ENCODE measurements around the gene MCEMP1. TPM values are rescaled to one million over a fixed set of nuclear protein-coding genes. Genes with fewer than 3 reads are reported as not detected.
A peak's percentile ranks its signal among the peaks of the same experiment; 100 is the strongest.

Gene MCEMP1
- total and polyA plus RNA-seq, 7 experiments from 2014 or later: 1.2 to 12.3 TPM; not detected in 5

GRCh38 chr19:7654401-7654800, 22.5 kb upstream of the MCEMP1 start:
- no peak overlapping the region for H3K4me3 Mint-ChIP-seq
- DNase-seq: no peak
- H3K9me3 Mint-ChIP-seq: peaks cover 0 to 1% (median 0%) of the 10 kb centered on the region in 11 donors
- Histone ChIP-seq H3K36me3 (ENCODE audit: control insufficient read depth in 2 of 3, insufficient read depth in 3 of 3, low read length in 3 of 3) (no peaks in the 10 kb centered on the region), H3K4me3 (ENCODE audit: low read length) (no peak overlapping the region), H3K27me3 (ENCODE audit: control insufficient read depth in 2 of 2, insufficient read depth in 2 of 2, low read length in 2 of 2) (no peaks in the 10 kb centered on the region), H3K4me1 (ENCODE audit: control insufficient read depth in 2 of 2, insufficient read depth in 2 of 2, low read length in 2 of 2) (peaks cover 0 to 21% of the 10 kb centered on the region in 2 donors), H3K9me3 (ENCODE audit: control insufficient read depth in 2 of 3, low read length in 3 of 3) (no peaks in the 10 kb centered on the region), H3K27ac (ENCODE audit: low read depth, low read length) (no peak overlapping the region)
- H3K27ac Mint-ChIP-seq: no peak overlapping the region
- peaks cover 0 to 6% (median 0%) of the 10 kb centered on the region in 5 donors for H3K27me3 Mint-ChIP-seq
- CTCF ChIA-PET: interaction anchor here (0.6 to 3.0 kb wide), 2 partner anchors 140 to 145 kb away, joined by 5 to 11 read pairs; no protein-coding TSS in a partner anchor
- H3K4me1 Mint-ChIP-seq: peaks cover 10 to 29% (median 24%) of the 10 kb centered on the region in 7 donors
- no peak for ATAC-seq
- intact Hi-C loops (cut with micrococcal nuclease): no loop called here
- peaks cover 0 to 2% (median 0%) of the 10 kb centered on the region in 5 donors for H3K36me3 Mint-ChIP-seq
- POLR2A ChIA-PET: interaction anchor here (0.8 kb wide), 1 partner anchor 14 kb away, joined by 3 read pairs; no protein-coding TSS in a partner anchor

GRCh38 chr19:7655581-7655980, 21.3 kb upstream of the MCEMP1 start:
- POLR2A ChIA-PET: interaction anchor here (1.2 kb wide), 1 partner anchor 13 kb away, joined by 4 read pairs; no protein-coding TSS in a partner anchor

GRCh38 chr19:7657131-7657751, 19.6 kb upstream of the MCEMP1 start:
- Mint-ChIP-seq H3K27ac (peak overlapping the region in 5 of 9 donors; percentile 31 to 83 (median 64)), H3K27me3 (no peaks in the 10 kb centered on the region), H3K36me3 (peaks cover 0 to 2% (median 0%) of the 10 kb centered on the region in 5 donors), H3K4me3 (peak overlapping the region in 8 of 10 donors; percentile 16 to 82 (median 59)), H3K9me3 (peaks cover 0 to 1% (median 0%) of the 10 kb centered on the region in 11 donors), H3K4me1 (peaks cover 7 to 26% (median 20%) of the 10 kb centered on the region in 7 donors)
- Histone ChIP-seq H3K27me3 (ENCODE audit: control insufficient read depth in 2 of 2, insufficient read depth in 2 of 2, low read length in 2 of 2) (no peaks in the 10 kb centered on the region), H3K4me3 (ENCODE audit: low read length) (no peak overlapping the region), H3K27ac (ENCODE audit: low read depth, low read length) (peak overlapping the region; percentile 72), H3K9me3 (ENCODE audit: control insufficient read depth in 2 of 3, low read length in 3 of 3) (no peaks in the 10 kb centered on the region), H3K36me3 (ENCODE audit: control insufficient read depth in 2 of 3, insufficient read depth in 3 of 3, low read length in 3 of 3) (no peaks in the 10 kb centered on the region), H3K4me1 (ENCODE audit: control insufficient read depth in 2 of 2, insufficient read depth in 2 of 2, low read length in 2 of 2) (peaks cover 0 to 18% of the 10 kb centered on the region in 2 donors)
- intact Hi-C loops (cut with micrococcal nuclease): no loop called here
- ChIA-PET CTCF (interaction anchor here (0.6 to 0.8 kb wide), 2 partner anchors 21 to 24 kb away, joined by 4 to 5 read pairs; partner anchors contain the start of gene TRAPPC5), POLR2A (interaction anchor here (0.6 to 1.5 kb wide), 4 partner anchors 9 to 260 kb away, joined by 3 to 6 read pairs (median 4); no protein-coding TSS in a partner anchor)
- ATAC-seq: peak; percentile 66
- peak in 1 of 9 donors; percentile 37 for DNase-seq

More at GRCh38 chr19:7655581-7655980, 21.3 kb upstream of the MCEMP1 start:
- Histone ChIP-seq H3K4me1 (ENCODE audit: control insufficient read depth in 2 of 2, insufficient read depth in 2 of 2, low read length in 2 of 2) (peaks cover 0 to 21% of the 10 kb centered on the region in 2 donors), H3K9me3 (ENCODE audit: control insufficient read depth in 2 of 3, low read length in 3 of 3) (no peaks in the 10 kb centered on the region), H3K27ac (ENCODE audit: low read depth, low read length) (no peak overlapping the region), H3K4me3 (ENCODE audit: low read length) (no peak overlapping the region), H3K36me3 (ENCODE audit: control insufficient read depth in 2 of 3, insufficient read depth in 3 of 3, low read length in 3 of 3) (no peaks in the 10 kb centered on the region), H3K27me3 (ENCODE audit: control insufficient read depth in 2 of 2, insufficient read depth in 2 of 2, low read length in 2 of 2) (no peaks in the 10 kb centered on the region)
- CTCF ChIA-PET: interaction anchor here (0.8 to 3.0 kb wide), 3 partner anchors 19 to 144 kb away, joined by 4 to 11 read pairs (median 6); partner anchors contain the start of gene TRAPPC5
- Mint-ChIP-seq H3K27ac (peak overlapping the region in 1 of 9 donors; percentile 77), H3K27me3 (peaks cover 0 to 3% (median 0%) of the 10 kb centered on the region in 5 donors), H3K36me3 (peaks cover 0 to 2% (median 0%) of the 10 kb centered on the region in 5 donors), H3K4me1 (peaks cover 10 to 29% (median 24%) of the 10 kb centered on the region in 7 donors), H3K4me3 (no peak overlapping the region), H3K9me3 (peaks cover 0 to 1% (median 0%) of the 10 kb centered on the region in 11 donors)
- ATAC-seq: peak; percentile 34
- DNase-seq: no peak
- intact Hi-C loops (cut with micrococcal nuclease): no loop called here

- peaks cover 0 to 16% of the 10 kb centered on the region in 2 donors for H3K4me1 ChIP-seq (ENCODE audit: control insufficient read depth in 2 of 2, insufficient read depth in 2 of 2, low read length in 2 of 2)
Observed at GRCh38 chr19:7658219-7658686, 18.6 kb upstream of the MCEMP1 start.

GRCh38 chr19:7661744-7662538, 14.9 kb upstream of the MCEMP1 start:
- peaks cover 5 to 16% (median 15%) of the 10 kb centered on the region in 7 donors for H3K4me1 Mint-ChIP-seq
- no peaks in the 10 kb centered on the region for H3K27me3 ChIP-seq (ENCODE audit: control insufficient read depth in 2 of 2, insufficient read depth in 2 of 2, low read length in 2 of 2)
- no peaks in the 10 kb centered on the region for H3K36me3 ChIP-seq (ENCODE audit: control insufficient read depth in 2 of 3, insufficient read depth in 3 of 3, low read length in 3 of 3)
- H3K4me3 Mint-ChIP-seq: peak overlapping the region in 2 of 10 donors; percentile 26 to 34
- H3K27me3 Mint-ChIP-seq: peaks cover 0 to 3% (median 2%) of the 10 kb centered on the region in 5 donors
- H3K4me1 ChIP-seq (ENCODE audit: control insufficient read depth in 2 of 2, insufficient read depth in 2 of 2, low read length in 2 of 2): peaks cover 0 to 16% of the 10 kb centered on the region in 2 donors
- H3K9me3 Mint-ChIP-seq: peaks cover 0 to 1% (median 0%) of the 10 kb centered on the region in 11 donors
- no peak for ATAC-seq
- H3K4me3 ChIP-seq (ENCODE audit: low read length): no peak overlapping the region
- H3K36me3 Mint-ChIP-seq: no peaks in the 10 kb centered on the region
- ChIA-PET POLR2A (interaction anchor here (0.6 kb wide), 1 partner anchor 91 kb away, joined by 3 read pairs; no protein-coding TSS in a partner anchor), CTCF (interaction anchor here (0.6 kb wide), 1 partner anchor 440 kb away, joined by 3 read pairs; no protein-coding TSS in a partner anchor)
- no peak overlapping the region for H3K27ac ChIP-seq (ENCODE audit: low read depth, low read length)
- no peak for DNase-seq
- intact Hi-C loops (cut with micrococcal nuclease): no loop called here
- no peak overlapping the region for H3K27ac Mint-ChIP-seq
- no peaks in the 10 kb centered on the region for H3K9me3 ChIP-seq (ENCODE audit: control insufficient read depth in 2 of 3, low read length in 3 of 3)

More at GRCh38 chr19:7658219-7658686, 18.6 kb upstream of the MCEMP1 start:
- no peaks in the 10 kb centered on the region for H3K27me3 Mint-ChIP-seq
- no peaks in the 10 kb centered on the region for H3K36me3 Mint-ChIP-seq
- intact Hi-C loops (cut with micrococcal nuclease): no loop called here
- ChIA-PET CTCF (no interaction called here), POLR2A (interaction anchor here (1.0 to 1.5 kb wide), 4 partner anchors 10 to 157 kb away, joined by 3 to 6 read pairs (median 4); partner anchors contain the start of genes PET100 and TRAPPC5)
- peak overlapping the region; percentile 59 for H3K4me3 ChIP-seq (ENCODE audit: low read length)
- peaks cover 0 to 1% (median 0%) of the 10 kb centered on the region in 11 donors for H3K9me3 Mint-ChIP-seq
- DNase-seq (peak in 7 of 9 donors; percentile 48 to 72 (median 69)), ATAC-seq (peak; percentile 74)
- H3K36me3 ChIP-seq (ENCODE audit: control insufficient read depth in 2 of 3, insufficient read depth in 3 of 3, low read length in 3 of 3): no peaks in the 10 kb centered on the region
- H3K27ac Mint-ChIP-seq: peak overlapping the region; percentile 64 to 91 (median 88)
- H3K27ac ChIP-seq (ENCODE audit: low read depth, low read length): peak overlapping the region; percentile 72
- H3K9me3 ChIP-seq (ENCODE audit: control insufficient read depth in 2 of 3, low read length in 3 of 3): no peaks in the 10 kb centered on the region
- peak overlapping the region; percentile 54 to 84 (median 76) for H3K4me3 Mint-ChIP-seq
- peaks cover 5 to 19% (median 15%) of the 10 kb centered on the region in 7 donors for H3K4me1 Mint-ChIP-seq
- no peaks in the 10 kb centered on the region for H3K27me3 ChIP-seq (ENCODE audit: control insufficient read depth in 2 of 2, insufficient read depth in 2 of 2, low read length in 2 of 2)

- ATAC-seq (no peak), DNase-seq (no peak)
- Histone ChIP-seq H3K27me3 (ENCODE audit: control insufficient read depth in 2 of 2, insufficient read depth in 2 of 2, low read length in 2 of 2) (no peaks in the 10 kb centered on the region), H3K9me3 (ENCODE audit: control insufficient read depth in 2 of 3, low read length in 3 of 3) (no peaks in the 10 kb centered on the region), H3K4me3 (ENCODE audit: low read length) (no peak overlapping the region), H3K27ac (ENCODE audit: low read depth, low read length) (no peak overlapping the region), H3K4me1 (ENCODE audit: control insufficient read depth in 2 of 2, insufficient read depth in 2 of 2, low read length in 2 of 2) (peaks cover 0 to 9% of the 10 kb centered on the region in 2 donors), H3K36me3 (ENCODE audit: control insufficient read depth in 2 of 3, insufficient read depth in 3 of 3, low read length in 3 of 3) (no peaks in the 10 kb centered on the region)
- Mint-ChIP-seq H3K4me1 (peaks cover 5 to 10% (median 9%) of the 10 kb centered on the region in 7 donors), H3K27ac (no peak overlapping the region), H3K36me3 (no peaks in the 10 kb centered on the region), H3K4me3 (no peak overlapping the region), H3K27me3 (peaks cover 0 to 6% (median 2%) of the 10 kb centered on the region in 5 donors), H3K9me3 (peaks cover 0 to 1% (median 0%) of the 10 kb centered on the region in 11 donors)
- POLR2A ChIA-PET: no interaction called here
- intact Hi-C loops (cut with micrococcal nuclease): no loop called here
- CTCF ChIA-PET: no interaction called here
Observed at GRCh38 chr19:7662657-7663056, 14.2 kb upstream of the MCEMP1 start.
